ELR (cell line): ENCODE data around the gene CCSER1.
"Not testable (repeated sequence)": the region's sequence is repeated elsewhere in the genome, so short reads cannot be mapped to it uniquely, and the experiment has no call there.

Source experiments
- DNase-seq: peaks from one replicate; pipeline ENCODE4 v3.0.0-alpha.2; 2015; ENCODE audit warnings: low read depth

The CCSER1 gene

GRCh38 chr4:90445380-90445779 lies 318.2 kb downstream of the CCSER1 start:
- DNase-seq: no peak

GRCh38 chr4:90449626-90450025 lies 322.4 kb downstream of the CCSER1 start:
- DNase-seq: no peak

GRCh38 chr4:90456891-90457290 lies 329.7 kb downstream of the CCSER1 start:
- DNase-seq: no peak

- DNase-seq: no peak
Measured at GRCh38 chr4:90457817-90458216, 330.6 kb downstream of the CCSER1 start.

- no peak for DNase-seq
Measured at GRCh38 chr4:90458576-90458975, 331.4 kb downstream of the CCSER1 start.

GRCh38 chr4:90474484-90474883 lies 347.3 kb downstream of the CCSER1 start:
- no peak for DNase-seq

GRCh38 chr4:90476019-90476418 lies 348.8 kb downstream of the CCSER1 start:
- no peak for DNase-seq

GRCh38 chr4:90476586-90476985 lies 349.4 kb downstream of the CCSER1 start:
- DNase-seq: no peak

GRCh38 chr4:90484894-90485293 lies 357.7 kb downstream of the CCSER1 start:
- DNase-seq: not testable (repeated sequence)

GRCh38 chr4:90486346-90486745 lies 359.2 kb downstream of the CCSER1 start:
- no peak for DNase-seq

- no peak for DNase-seq
Measured at GRCh38 chr4:90495211-90495610, 368.0 kb downstream of the CCSER1 start.

- no peak for DNase-seq
Measured at GRCh38 chr4:90495936-90496335, 368.7 kb downstream of the CCSER1 start.

- no peak for DNase-seq
Measured at GRCh38 chr4:90498175-90498574, 371.0 kb downstream of the CCSER1 start.

GRCh38 chr4:90503677-90504076 lies 376.5 kb downstream of the CCSER1 start:
- peak; percentile 4 for DNase-seq

- no peak for DNase-seq
Measured at GRCh38 chr4:90515191-90515590, 388.0 kb downstream of the CCSER1 start.

- no peak for DNase-seq
Measured at GRCh38 chr4:90528551-90528950, 401.4 kb downstream of the CCSER1 start.

GRCh38 chr4:90536408-90536807 lies 409.2 kb downstream of the CCSER1 start:
- DNase-seq: no peak

- no peak for DNase-seq
Measured at GRCh38 chr4:90537491-90537890, 410.3 kb downstream of the CCSER1 start.

- DNase-seq: no peak
Measured at GRCh38 chr4:90540536-90540935, 413.3 kb downstream of the CCSER1 start.

- no peak for DNase-seq
Measured at GRCh38 chr4:90542216-90542615, 415.0 kb downstream of the CCSER1 start.

GRCh38 chr4:90543419-90544170 lies 416.4 kb downstream of the CCSER1 start:
- no peak for DNase-seq

GRCh38 chr4:90544532-90545045 lies 417.4 kb downstream of the CCSER1 start:
- DNase-seq: no peak

GRCh38 chr4:90545380-90545779 lies 418.2 kb downstream of the CCSER1 start:
- DNase-seq: no peak

GRCh38 chr4:90546114-90546513 lies 418.9 kb downstream of the CCSER1 start:
- no peak for DNase-seq
